K562 (cell line): Measurements from ENCODE around the gene ANO4. TPM values are rescaled to one million over a fixed set of nuclear protein-coding genes. Genes with fewer than 3 reads are reported as not detected.
A peak's percentile ranks its signal among the peaks of the same experiment; 100 is the strongest.

Experiments used
- BCOR ChIP-seq: fragments of 450-650 bp; IDR thresholded peaks from 2 replicates; pipeline ENCODE4 v1.6.1; 2016
- CEBPB ChIP-seq: fragments of 450-650 bp; IDR thresholded peaks from 2 replicates; pipeline ENCODE4 v1.6.1; 2016; ENCODE audit warnings: missing genetic modification characterization, missing compliant biosample characterization
- E2F3 ChIP-seq: fragments of 250-450 bp; sonication (Bioruptor Pico); IDR thresholded peaks from 2 replicates; pipeline ENCODE4 v1.4.0; 2020; ENCODE audit warnings: mild to moderate bottlenecking
- HDAC1 ChIP-seq, 2 experiments: fragments of 450-650 bp; IDR thresholded peaks; 2 replicates each; pipeline ENCODE4 v1.6.1; 2016 to 2017; ENCODE audit warnings: inconsistent platforms in 1 of 2, mild to moderate bottlenecking in 1 of 2, moderate library complexity in 1 of 2
- MYNN ChIP-seq, 2 experiments: sonication (generic); formaldehyde crosslinking in 1 of 2; IDR thresholded peaks; 2 replicates each; pipeline versions ENCODE4 v1.5.0 to v1.6.1; 2016 to 2020; ENCODE audit warnings: antibody characterized with exemption in 1 of 2, missing genetic modification reagents in 1 of 2
- PRMT5 ChIP-seq: sonication (generic); formaldehyde crosslinking; IDR thresholded peaks from 2 replicates; pipeline ENCODE4 v1.5.0; 2020; ENCODE audit warnings: missing genetic modification reagents
- RNF2 ChIP-seq: sonication (generic); IDR thresholded peaks from 2 replicates; pipeline ENCODE4 v1.6.1; 2016
- SLC30A9 ChIP-seq: fragments of 250-450 bp; sonication (Bioruptor Pico); IDR thresholded peaks from 2 replicates; pipeline ENCODE4 v1.8.0; 2022; ENCODE audit warnings: mild to moderate bottlenecking, moderate library complexity
- TAL1 ChIP-seq: fragments of 450-650 bp; IDR thresholded peaks from 2 replicates; pipeline ENCODE4 v1.6.1; 2016; ENCODE audit warnings: mild to moderate bottlenecking
- XRCC5 ChIP-seq: fragments of 200-400 bp; formaldehyde crosslinking; IDR thresholded peaks from 2 replicates; pipeline ENCODE4 v1.6.1; 2017; ENCODE audit warnings: low read depth, mild to moderate bottlenecking, low read length
- ZC3H4 ChIP-seq: sonication (generic); formaldehyde crosslinking; IDR thresholded peaks from 2 replicates; pipeline ENCODE4 v1.9.0; 2021; ENCODE audit warnings: missing genetic modification reagents, borderline replicate concordance
- ZNF586 ChIP-seq: fragments of 450-650 bp; formaldehyde crosslinking; conservative IDR thresholded peaks from 2 replicates; pipeline ENCODE4 v1.4.0; 2020; ENCODE audit warnings: mild to moderate bottlenecking, moderate library complexity
- ZNF764 ChIP-seq: fragments of 250-450 bp; sonication (Bioruptor Pico); IDR thresholded peaks from 2 replicates; pipeline ENCODE4 v1.4.0; 2020; ENCODE audit warnings: low read depth, mild to moderate bottlenecking, moderate library complexity
- polyA plus RNA-seq, 8 experiments: library from polyadenylated mRNA; depleted of rRNA in 4 of 8; stranded (reverse) in 5 of 8; unstranded in 3 of 8; fragments of >200 nt; fragmentation: Nextera tagmentation in 2 of 8; fragmentation: Illumina TruSeq in 1 of 8; extraction: Ambion mirVana in 2 of 8; extraction: Trizol in 1 of 8; gene quantifications; 2 replicates each; pipeline versions ENCODE4 v1.2.1 to v1.2.3, GENCODE V29; 2011 to 2014; ENCODE audit warnings: inconsistent platforms in 1 of 8, missing spikeins in 1 of 8
- total RNA-seq, 7 experiments: library from RNA; depleted of rRNA in 6 of 7; stranded (reverse); fragments of >200 nt in 6 of 7; fragmentation: Illumina TruSeq in 2 of 7; extraction: Trizol in 2 of 7; gene quantifications; 2 replicates each; pipeline versions ENCODE4 v1.2.1 to v1.2.3, GENCODE V29; 2011 to 2021; ENCODE audit warnings: low replicate concordance in 1 of 7
- TF ChIP-seq, protein P1 (sequence below), 3 experiments: fragments of 200-800 bp in 1 of 3; fragments of 250-450 bp in 1 of 3; fragments of 450-650 bp in 1 of 3; sonication (Bioruptor Pico) in 1 of 3; sonication (Bioruptor generic) in 1 of 3; formaldehyde crosslinking in 1 of 3; IDR thresholded peaks; 2 replicates each; pipeline versions ENCODE4 v1.6.1 to v1.8.0; 2016 to 2022; ENCODE audit warnings: mild to moderate bottlenecking in 2 of 3, missing genetic modification characterization in 2 of 3, missing compliant biosample characterization in 1 of 3, moderate library complexity in 1 of 3
- TF ChIP-seq, protein P2 (sequence below): sonication (generic); formaldehyde crosslinking; IDR thresholded peaks from 2 replicates; pipeline ENCODE4 v1.8.0; 2022; ENCODE audit warnings: mild to moderate bottlenecking, missing genetic modification reagents
- TF ChIP-seq, protein P3 (sequence below): fragments of 450-650 bp; IDR thresholded peaks from 2 replicates; pipeline ENCODE4 v1.6.1; 2018; ENCODE audit not compliant: partially characterized antibody

Gene ANO4
- total and polyA plus RNA-seq, 9 of the 15 experiments (the other 6 are each of a cell fraction or from before 2014, with no cell fraction given), result not detected

DNA sequence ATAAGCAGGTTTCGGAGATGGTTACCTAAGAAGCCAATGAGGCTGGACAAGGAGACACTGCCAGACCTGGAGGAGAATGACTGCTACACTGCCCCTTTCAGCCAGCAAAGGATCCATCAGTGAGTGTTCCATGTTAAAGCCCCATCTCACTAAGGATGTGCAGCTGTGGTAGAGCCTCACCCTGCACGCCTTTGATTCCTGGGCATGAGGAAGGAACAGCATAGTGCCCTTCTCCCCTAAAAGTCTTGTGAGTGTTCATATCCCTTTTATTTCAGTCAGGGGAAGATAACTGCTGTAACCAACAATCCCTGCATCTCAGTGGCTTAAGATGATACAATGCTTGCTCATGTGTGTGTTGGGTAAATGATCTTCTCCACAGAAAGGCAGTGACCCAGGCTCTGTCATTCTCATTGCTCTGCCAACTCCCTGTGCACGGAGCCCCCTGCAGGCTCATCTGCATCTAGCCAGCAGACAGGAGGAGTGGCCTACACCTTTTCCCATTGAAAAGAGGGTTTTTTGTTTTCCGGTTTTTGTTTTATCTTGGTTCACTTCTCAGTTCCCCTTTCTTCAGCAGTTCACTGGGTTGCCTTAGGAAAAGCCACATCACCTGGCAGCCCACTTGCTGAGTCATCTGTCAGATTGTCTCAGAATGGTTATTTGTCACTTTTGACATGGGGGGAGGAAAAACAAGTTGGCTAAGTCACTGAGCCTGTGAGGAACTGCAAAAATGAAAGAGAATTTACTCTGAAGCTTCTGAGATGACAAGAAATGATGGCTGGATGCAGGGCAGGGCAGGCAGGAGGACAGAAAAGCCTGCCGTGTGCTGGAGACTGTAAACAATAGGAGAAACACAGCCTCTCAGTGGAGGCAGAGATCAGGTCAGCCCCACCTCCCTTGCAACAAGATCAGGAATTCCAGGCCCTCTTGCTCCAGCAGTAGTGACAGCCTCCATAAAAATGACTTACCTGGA lies 193.3 kb downstream of the ANO4 start (continued):
- TF ChIP-seq, protein P1, sequence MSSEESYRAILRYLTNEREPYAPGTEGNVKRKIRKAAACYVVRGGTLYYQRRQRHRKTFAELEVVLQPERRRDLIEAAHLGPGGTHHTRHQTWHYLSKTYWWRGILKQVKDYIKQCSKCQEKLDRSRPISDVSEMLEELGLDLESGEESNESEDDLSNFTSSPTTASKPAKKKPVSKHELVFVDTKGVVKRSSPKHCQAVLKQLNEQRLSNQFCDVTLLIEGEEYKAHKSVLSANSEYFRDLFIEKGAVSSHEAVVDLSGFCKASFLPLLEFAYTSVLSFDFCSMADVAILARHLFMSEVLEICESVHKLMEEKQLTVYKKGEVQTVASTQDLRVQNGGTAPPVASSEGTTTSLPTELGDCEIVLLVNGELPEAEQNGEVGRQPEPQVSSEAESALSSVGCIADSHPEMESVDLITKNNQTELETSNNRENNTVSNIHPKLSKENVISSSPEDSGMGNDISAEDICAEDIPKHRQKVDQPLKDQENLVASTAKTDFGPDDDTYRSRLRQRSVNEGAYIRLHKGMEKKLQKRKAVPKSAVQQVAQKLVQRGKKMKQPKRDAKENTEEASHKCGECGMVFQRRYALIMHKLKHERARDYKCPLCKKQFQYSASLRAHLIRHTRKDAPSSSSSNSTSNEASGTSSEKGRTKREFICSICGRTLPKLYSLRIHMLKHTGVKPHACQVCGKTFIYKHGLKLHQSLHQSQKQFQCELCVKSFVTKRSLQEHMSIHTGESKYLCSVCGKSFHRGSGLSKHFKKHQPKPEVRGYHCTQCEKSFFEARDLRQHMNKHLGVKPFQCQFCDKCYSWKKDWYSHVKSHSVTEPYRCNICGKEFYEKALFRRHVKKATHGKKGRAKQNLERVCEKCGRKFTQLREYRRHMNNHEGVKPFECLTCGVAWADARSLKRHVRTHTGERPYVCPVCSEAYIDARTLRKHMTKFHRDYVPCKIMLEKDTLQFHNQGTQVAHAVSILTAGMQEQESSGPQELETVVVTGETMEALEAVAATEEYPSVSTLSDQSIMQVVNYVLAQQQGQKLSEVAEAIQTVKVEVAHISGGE (CRISPR knock-in tag; IDR thresholded peaks at IDR 0.05), result no peak
- TF ChIP-seq HDAC1 (IDR thresholded peaks at IDR 0.05) (no peak), CEBPB (tag) (no peak), PRMT5 (CRISPR knock-in tag) (no peak), SLC30A9 (CRISPR knock-in tag) (no peak), E2F3 (CRISPR knock-in tag) (no peak), TAL1 (no peak), MYNN (IDR thresholded peaks at IDR 0.05) (peak; percentile 26; the same call in 1 of the 2 replicates), MYNN (CRISPR knock-in tag; IDR thresholded peaks at IDR 0.05) (no peak), XRCC5 (no peak), BCOR (no peak), ZNF586 (no peak), ZC3H4 (CRISPR knock-in tag) (no peak), RNF2 (no peak), ZNF764 (CRISPR knock-in tag) (no peak)
- TF ChIP-seq, protein P2, sequence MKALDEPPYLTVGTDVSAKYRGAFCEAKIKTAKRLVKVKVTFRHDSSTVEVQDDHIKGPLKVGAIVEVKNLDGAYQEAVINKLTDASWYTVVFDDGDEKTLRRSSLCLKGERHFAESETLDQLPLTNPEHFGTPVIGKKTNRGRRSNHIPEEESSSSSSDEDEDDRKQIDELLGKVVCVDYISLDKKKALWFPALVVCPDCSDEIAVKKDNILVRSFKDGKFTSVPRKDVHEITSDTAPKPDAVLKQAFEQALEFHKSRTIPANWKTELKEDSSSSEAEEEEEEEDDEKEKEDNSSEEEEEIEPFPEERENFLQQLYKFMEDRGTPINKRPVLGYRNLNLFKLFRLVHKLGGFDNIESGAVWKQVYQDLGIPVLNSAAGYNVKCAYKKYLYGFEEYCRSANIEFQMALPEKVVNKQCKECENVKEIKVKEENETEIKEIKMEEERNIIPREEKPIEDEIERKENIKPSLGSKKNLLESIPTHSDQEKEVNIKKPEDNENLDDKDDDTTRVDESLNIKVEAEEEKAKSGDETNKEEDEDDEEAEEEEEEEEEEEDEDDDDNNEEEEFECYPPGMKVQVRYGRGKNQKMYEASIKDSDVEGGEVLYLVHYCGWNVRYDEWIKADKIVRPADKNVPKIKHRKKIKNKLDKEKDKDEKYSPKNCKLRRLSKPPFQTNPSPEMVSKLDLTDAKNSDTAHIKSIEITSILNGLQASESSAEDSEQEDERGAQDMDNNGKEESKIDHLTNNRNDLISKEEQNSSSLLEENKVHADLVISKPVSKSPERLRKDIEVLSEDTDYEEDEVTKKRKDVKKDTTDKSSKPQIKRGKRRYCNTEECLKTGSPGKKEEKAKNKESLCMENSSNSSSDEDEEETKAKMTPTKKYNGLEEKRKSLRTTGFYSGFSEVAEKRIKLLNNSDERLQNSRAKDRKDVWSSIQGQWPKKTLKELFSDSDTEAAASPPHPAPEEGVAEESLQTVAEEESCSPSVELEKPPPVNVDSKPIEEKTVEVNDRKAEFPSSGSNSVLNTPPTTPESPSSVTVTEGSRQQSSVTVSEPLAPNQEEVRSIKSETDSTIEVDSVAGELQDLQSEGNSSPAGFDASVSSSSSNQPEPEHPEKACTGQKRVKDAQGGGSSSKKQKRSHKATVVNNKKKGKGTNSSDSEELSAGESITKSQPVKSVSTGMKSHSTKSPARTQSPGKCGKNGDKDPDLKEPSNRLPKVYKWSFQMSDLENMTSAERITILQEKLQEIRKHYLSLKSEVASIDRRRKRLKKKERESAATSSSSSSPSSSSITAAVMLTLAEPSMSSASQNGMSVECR (CRISPR knock-in tag), result no peak
- TF ChIP-seq, protein P3, sequence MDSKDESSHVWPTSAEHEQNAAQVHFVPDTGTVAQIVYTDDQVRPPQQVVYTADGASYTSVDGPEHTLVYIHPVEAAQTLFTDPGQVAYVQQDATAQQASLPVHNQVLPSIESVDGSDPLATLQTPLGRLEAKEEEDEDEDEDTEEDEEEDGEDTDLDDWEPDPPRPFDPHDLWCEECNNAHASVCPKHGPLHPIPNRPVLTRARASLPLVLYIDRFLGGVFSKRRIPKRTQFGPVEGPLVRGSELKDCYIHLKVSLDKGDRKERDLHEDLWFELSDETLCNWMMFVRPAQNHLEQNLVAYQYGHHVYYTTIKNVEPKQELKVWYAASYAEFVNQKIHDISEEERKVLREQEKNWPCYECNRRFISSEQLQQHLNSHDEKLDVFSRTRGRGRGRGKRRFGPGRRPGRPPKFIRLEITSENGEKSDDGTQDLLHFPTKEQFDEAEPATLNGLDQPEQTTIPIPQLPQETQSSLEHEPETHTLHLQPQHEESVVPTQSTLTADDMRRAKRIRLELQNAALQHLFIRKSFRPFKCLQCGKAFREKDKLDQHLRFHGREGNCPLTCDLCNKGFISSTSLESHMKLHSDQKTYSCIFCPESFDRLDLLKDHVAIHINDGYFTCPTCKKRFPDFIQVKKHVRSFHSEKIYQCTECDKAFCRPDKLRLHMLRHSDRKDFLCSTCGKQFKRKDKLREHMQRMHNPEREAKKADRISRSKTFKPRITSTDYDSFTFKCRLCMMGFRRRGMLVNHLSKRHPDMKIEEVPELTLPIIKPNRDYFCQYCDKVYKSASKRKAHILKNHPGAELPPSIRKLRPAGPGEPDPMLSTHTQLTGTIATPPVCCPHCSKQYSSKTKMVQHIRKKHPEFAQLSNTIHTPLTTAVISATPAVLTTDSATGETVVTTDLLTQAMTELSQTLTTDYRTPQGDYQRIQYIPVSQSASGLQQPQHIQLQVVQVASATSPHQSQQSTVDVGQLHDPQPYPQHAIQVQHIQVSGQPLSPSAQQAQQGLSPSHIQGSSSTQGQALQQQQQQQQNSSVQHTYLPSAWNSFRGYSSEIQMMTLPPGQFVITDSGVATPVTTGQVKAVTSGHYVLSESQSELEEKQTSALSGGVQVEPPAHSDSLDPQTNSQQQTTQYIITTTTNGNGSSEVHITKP, result no peak
